ENCODE results near the gene MRPS5.

The MRPS5 gene

GRCh38 chr2:95115418-95115817, 6.2 kb downstream of the MRPS5 start:
- DNase-seq (ENCODE audit: low read depth in 1 of 2, low spot score in 1 of 2): peak; percentile 41
- TF ChIP-seq, protein P1, sequence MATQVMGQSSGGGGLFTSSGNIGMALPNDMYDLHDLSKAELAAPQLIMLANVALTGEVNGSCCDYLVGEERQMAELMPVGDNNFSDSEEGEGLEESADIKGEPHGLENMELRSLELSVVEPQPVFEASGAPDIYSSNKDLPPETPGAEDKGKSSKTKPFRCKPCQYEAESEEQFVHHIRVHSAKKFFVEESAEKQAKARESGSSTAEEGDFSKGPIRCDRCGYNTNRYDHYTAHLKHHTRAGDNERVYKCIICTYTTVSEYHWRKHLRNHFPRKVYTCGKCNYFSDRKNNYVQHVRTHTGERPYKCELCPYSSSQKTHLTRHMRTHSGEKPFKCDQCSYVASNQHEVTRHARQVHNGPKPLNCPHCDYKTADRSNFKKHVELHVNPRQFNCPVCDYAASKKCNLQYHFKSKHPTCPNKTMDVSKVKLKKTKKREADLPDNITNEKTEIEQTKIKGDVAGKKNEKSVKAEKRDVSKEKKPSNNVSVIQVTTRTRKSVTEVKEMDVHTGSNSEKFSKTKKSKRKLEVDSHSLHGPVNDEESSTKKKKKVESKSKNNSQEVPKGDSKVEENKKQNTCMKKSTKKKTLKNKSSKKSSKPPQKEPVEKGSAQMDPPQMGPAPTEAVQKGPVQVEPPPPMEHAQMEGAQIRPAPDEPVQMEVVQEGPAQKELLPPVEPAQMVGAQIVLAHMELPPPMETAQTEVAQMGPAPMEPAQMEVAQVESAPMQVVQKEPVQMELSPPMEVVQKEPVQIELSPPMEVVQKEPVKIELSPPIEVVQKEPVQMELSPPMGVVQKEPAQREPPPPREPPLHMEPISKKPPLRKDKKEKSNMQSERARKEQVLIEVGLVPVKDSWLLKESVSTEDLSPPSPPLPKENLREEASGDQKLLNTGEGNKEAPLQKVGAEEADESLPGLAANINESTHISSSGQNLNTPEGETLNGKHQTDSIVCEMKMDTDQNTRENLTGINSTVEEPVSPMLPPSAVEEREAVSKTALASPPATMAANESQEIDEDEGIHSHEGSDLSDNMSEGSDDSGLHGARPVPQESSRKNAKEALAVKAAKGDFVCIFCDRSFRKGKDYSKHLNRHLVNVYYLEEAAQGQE (IDR thresholded peaks at IDR 0.05; ENCODE audit: insufficient replicate concordance, low read depth): no peak
- no peak for TF ChIP-seq POLR2AphosphoS5 (IDR thresholded peaks at IDR 0.05; ENCODE audit: low read depth)
- no peak for TF ChIP-seq SPI1 (IDR thresholded peaks at IDR 0.05; ENCODE audit: borderline replicate concordance, low read depth)
- TF ChIP-seq CTCF (IDR thresholded peaks at IDR 0.05; ENCODE audit: insufficient read depth, low read length): peak; percentile 26
- no peak for TF ChIP-seq GABPA (IDR thresholded peaks at IDR 0.05; ENCODE audit: low read depth)

GRCh38 chr2:95113464-95113863, 8.1 kb downstream of the MRPS5 start:
- TF ChIP-seq CTCF (IDR thresholded peaks at IDR 0.05; ENCODE audit: insufficient read depth, low read length) (no peak), SPI1 (IDR thresholded peaks at IDR 0.05; ENCODE audit: borderline replicate concordance, low read depth) (no peak)
- TF ChIP-seq, protein P1 (IDR thresholded peaks at IDR 0.05; ENCODE audit: insufficient replicate concordance, low read depth): no peak
- Histone ChIP-seq H3K27me3 (ENCODE audit: insufficient read depth, poor library complexity, severe bottlenecking) (no peaks in the 10 kb centered on the region), H3K4me3 (replicated peaks; ENCODE audit: insufficient read depth, low read length) (no peak overlapping the region), H3K27ac (replicated peaks) (no peak overlapping the region)
- DNase-seq (ENCODE audit: low read depth in 1 of 2, low spot score in 1 of 2): peak; percentile 7 to 39

More at GRCh38 chr2:95115418-95115817, 6.2 kb downstream of the MRPS5 start:
- H3K27ac ChIP-seq (replicated peaks): peak overlapping the region; percentile 35; the same call in 1 of the 2 replicates
- H3K4me3 ChIP-seq (replicated peaks; ENCODE audit: insufficient read depth, low read length): no peak overlapping the region
- H3K27me3 ChIP-seq (ENCODE audit: insufficient read depth, poor library complexity, severe bottlenecking): no peaks in the 10 kb centered on the region

DNA sequence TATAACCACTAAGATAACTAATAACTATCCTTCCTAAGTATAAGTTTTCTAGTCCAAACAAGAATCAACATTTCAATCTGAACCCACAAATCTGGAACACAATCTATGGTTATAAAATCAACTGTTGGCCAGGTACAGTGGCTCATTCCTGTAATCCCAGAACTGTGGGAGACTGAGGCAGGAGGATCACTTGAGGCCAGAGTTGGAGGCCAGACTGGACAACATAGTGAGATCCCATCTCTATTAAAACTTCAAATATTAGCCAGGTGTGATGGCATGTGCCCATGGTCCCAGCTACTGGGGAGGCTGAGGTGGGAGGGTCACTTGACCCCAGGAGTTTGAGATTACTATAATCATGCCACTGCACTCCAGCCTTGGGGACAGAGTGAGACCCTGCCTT, 11.2 kb downstream of the MRPS5 start:
- TF ChIP-seq POLR2AphosphoS5 (IDR thresholded peaks at IDR 0.05; ENCODE audit: low read depth) (no peak), CTCF (IDR thresholded peaks at IDR 0.05; ENCODE audit: insufficient read depth, low read length) (no peak), GABPA (IDR thresholded peaks at IDR 0.05; ENCODE audit: low read depth) (no peak), SPI1 (IDR thresholded peaks at IDR 0.05; ENCODE audit: borderline replicate concordance, low read depth) (no peak)
- TF ChIP-seq, protein P1 (IDR thresholded peaks at IDR 0.05; ENCODE audit: insufficient replicate concordance, low read depth): no peak
- no peak overlapping the region for H3K27ac ChIP-seq (replicated peaks)
- DNase-seq (ENCODE audit: low read depth in 1 of 2, low spot score in 1 of 2): no peak
- H3K27me3 ChIP-seq (ENCODE audit: insufficient read depth, poor library complexity, severe bottlenecking): no peaks in the 10 kb centered on the region
- H3K4me3 ChIP-seq (replicated peaks; ENCODE audit: insufficient read depth, low read length): no peak overlapping the region

Measured in HL-60 (cell line).